Suprapubic skin (tissue), 4 donors: ENCODE results near the gene CHTF8. TPM values are rescaled to one million over a fixed set of nuclear protein-coding genes. Genes with fewer than 3 reads are reported as not detected.
A peak's percentile ranks its signal among the peaks of the same experiment; 100 is the strongest.

Experiments
- DNase-seq, 2 donors: peaks; one replicate each; pipeline ENCODE4 v3.0.0-alpha.2; 2019; ENCODE audit warnings: low spot score in 2 of 2
- H3K27ac ChIP-seq: fragments of 200-600 bp; sonication (generic); one replicate; pipeline ENCODE4 v1.5.1; 2019
- H3K27me3 ChIP-seq: fragments of 200-600 bp; sonication (generic); one replicate; pipeline ENCODE4 v1.5.1; 2019
- H3K36me3 ChIP-seq: fragments of 200-600 bp; sonication (generic); one replicate; pipeline ENCODE4 v1.5.1; 2019
- H3K4me1 ChIP-seq: fragments of 200-600 bp; sonication (generic); one replicate; pipeline ENCODE4 v1.5.1; 2019
- H3K4me3 ChIP-seq: fragments of 200-600 bp; sonication (generic); one replicate; pipeline ENCODE4 v1.5.1; 2019; ENCODE audit warnings: mild to moderate bottlenecking
- H3K9me3 ChIP-seq: fragments of 200-600 bp; sonication (generic); one replicate; pipeline ENCODE4 v1.5.1; 2019
- EP300 ChIP-seq: sonication (generic); formaldehyde crosslinking; IDR thresholded peaks from one replicate; pipeline ENCODE4 v1.6.1; 2017; ENCODE audit warnings: antibody characterized with exemption
- POLR2A ChIP-seq, 2 donors: fragments of 450-650 bp; IDR thresholded peaks; one replicate each; pipeline ENCODE4 v1.6.1; 2017; ENCODE audit warnings: antibody characterized with exemption in 2 of 2, mild to moderate bottlenecking in 2 of 2, moderate library complexity in 2 of 2
- POLR2AphosphoS5 ChIP-seq, 3 donors: sonication (generic); formaldehyde crosslinking; IDR thresholded peaks; one replicate each; pipeline ENCODE4 v1.6.1; 2017; ENCODE audit warnings: antibody characterized with exemption in 3 of 3
- WGBS: methylation state at CpG from one replicate; pipeline ENCODE4 v1.1.5; 2018; 5-methylcytosine and 5-hydroxymethylcytosine counted together
- total RNA-seq, 4 donors: library from RNA; depleted of rRNA; stranded (reverse); fragments of >200 nt; gene quantifications; one replicate each; pipeline ENCODE4 v1.1.0, GENCODE V29; 2016
- TF ChIP-seq, protein P1 (sequence below), 2 donors: fragments of 200-600 bp in 1 of 2; fragments of 450-650 bp in 1 of 2; sonication (generic) in 1 of 2; IDR thresholded peaks; one replicate each; pipeline ENCODE4 v1.5.1; 2016 to 2019; ENCODE audit warnings: antibody characterized with exemption in 2 of 2, mild to moderate bottlenecking in 1 of 2, moderate library complexity in 1 of 2

CHTF8 gene
- total RNA-seq, 4 donors from 2014 or later, result 76.9 to 128 (median 90.0) TPM

DNA sequence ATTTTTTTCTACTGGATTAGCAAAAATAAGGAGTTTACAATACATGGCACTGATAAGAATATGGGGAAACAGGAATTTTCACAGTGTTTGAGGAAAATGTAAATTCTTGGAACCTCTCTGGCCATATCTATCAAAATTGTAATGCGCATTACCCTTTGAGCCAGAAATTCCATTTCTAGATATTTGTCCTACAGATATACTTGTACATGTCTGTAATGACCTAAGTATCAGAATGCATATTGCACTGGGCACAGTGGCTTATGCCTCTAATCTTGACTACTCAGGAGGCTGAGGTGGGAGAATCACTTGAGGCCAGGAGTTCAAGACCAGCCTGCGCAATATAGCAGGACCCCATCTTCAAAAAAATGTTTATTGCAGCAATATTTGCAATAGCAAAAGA, 52.7 kb downstream of the CHTF8 start:
- no peaks in the 10 kb centered on the region for H3K9me3 ChIP-seq
- H3K27ac ChIP-seq, result no peak overlapping the region
- H3K27me3 ChIP-seq, result no peaks in the 10 kb centered on the region
- DNase-seq, result no peak
- H3K36me3 ChIP-seq, result peaks cover 8% of the 10 kb centered on the region
- H3K4me3 ChIP-seq, result no peak overlapping the region
- TF ChIP-seq, protein P1, sequence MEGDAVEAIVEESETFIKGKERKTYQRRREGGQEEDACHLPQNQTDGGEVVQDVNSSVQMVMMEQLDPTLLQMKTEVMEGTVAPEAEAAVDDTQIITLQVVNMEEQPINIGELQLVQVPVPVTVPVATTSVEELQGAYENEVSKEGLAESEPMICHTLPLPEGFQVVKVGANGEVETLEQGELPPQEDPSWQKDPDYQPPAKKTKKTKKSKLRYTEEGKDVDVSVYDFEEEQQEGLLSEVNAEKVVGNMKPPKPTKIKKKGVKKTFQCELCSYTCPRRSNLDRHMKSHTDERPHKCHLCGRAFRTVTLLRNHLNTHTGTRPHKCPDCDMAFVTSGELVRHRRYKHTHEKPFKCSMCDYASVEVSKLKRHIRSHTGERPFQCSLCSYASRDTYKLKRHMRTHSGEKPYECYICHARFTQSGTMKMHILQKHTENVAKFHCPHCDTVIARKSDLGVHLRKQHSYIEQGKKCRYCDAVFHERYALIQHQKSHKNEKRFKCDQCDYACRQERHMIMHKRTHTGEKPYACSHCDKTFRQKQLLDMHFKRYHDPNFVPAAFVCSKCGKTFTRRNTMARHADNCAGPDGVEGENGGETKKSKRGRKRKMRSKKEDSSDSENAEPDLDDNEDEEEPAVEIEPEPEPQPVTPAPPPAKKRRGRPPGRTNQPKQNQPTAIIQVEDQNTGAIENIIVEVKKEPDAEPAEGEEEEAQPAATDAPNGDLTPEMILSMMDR (IDR thresholded peaks at IDR 0.05), result no peak
- TF ChIP-seq POLR2AphosphoS5 (IDR thresholded peaks at IDR 0.05) (no peak), POLR2A (IDR thresholded peaks at IDR 0.05) (no peak), EP300 (no peak)
- 94% methylated on average over 2 of the region's 2 CpGs for WGBS
- no peaks in the 10 kb centered on the region for H3K4me1 ChIP-seq

DNA sequence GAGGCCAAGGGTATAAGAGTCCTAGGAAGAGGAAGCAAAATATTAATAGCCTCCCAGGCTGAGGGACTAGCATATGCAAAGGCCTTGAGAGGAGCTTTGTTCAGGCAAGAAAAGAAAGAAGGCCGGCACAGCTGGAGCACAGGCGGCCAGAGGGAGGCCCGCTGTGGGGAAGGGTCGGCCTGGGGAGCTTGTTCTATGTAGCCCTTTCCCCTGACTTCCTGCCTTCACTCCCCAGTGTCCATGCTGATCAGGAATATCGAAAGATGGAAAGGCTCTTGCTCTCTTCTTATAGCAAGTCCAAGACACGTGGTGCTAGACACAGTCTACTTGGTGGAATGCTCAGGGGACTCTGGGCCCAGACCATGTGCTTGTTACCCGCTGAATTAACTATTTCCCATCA, 54.3 kb downstream of the CHTF8 start:
- WGBS, result 84% methylated on average over 7 of the region's 7 CpGs
- no peak overlapping the region for H3K27ac ChIP-seq
- H3K36me3 ChIP-seq, result no peaks in the 10 kb centered on the region
- no peaks in the 10 kb centered on the region for H3K27me3 ChIP-seq
- H3K9me3 ChIP-seq, result no peaks in the 10 kb centered on the region
- no peak for DNase-seq
- TF ChIP-seq, protein P1 (IDR thresholded peaks at IDR 0.05), result no peak
- TF ChIP-seq EP300 (no peak), POLR2A (IDR thresholded peaks at IDR 0.05) (no peak), POLR2AphosphoS5 (IDR thresholded peaks at IDR 0.05) (no peak)
- peaks cover 7% of the 10 kb centered on the region for H3K4me1 ChIP-seq
- H3K4me3 ChIP-seq, result no peak overlapping the region

DNA sequence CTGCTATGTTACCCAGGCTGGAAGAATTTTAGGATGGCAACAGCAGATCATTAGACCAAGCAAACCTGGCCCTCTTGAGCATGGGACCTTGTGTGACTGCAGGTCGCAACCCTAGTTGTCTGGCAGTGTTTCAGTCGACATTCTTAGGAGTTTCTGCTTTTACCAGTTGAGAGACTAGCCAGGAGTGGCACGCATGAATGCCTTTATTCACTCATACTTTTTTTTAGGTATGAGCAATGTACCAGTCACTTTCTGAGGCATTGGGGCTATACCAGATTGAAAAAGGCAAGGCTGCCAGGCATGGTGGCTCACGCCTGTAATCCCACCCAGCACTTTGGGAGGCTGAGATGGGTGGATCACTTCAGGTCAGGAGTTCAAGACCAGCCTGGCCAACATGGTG, 55.1 kb downstream of the CHTF8 start:
- TF ChIP-seq, protein P1 (IDR thresholded peaks at IDR 0.05), result no peak
- TF ChIP-seq POLR2A (IDR thresholded peaks at IDR 0.05), result no peak
- TF ChIP-seq EP300, result no peak
- no peak for TF ChIP-seq POLR2AphosphoS5 (IDR thresholded peaks at IDR 0.05)

DNA sequence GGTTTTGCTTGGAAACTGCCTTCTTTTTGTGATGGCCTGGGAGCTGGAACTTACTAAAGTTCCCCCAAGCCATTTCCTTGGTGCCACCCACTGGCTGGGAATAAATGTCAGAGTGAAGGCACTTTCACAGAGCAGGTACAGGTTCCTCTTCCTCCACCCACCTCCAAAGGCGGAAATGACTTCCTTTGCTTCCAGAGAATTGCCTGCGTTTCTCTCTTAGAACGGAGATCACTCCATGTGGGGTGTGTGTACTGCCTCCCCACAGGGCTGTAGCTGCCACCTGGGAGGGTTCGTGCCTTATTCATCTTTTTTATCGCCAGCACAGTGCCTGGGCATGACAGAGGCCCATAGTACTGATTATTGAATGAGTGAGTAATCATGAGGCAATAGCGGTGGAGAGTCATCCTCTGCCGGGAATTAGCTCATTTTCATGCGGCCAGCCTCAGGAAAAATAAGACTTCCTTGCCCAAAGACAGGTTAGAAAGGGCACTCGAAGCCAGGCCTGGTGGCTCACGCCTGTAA, 59.1 kb downstream of the CHTF8 start:
- DNase-seq, result no peak
- H3K4me1 ChIP-seq, result peaks cover 29% of the 10 kb centered on the region
- TF ChIP-seq EP300 (no peak), POLR2A (IDR thresholded peaks at IDR 0.05) (no peak), POLR2AphosphoS5 (IDR thresholded peaks at IDR 0.05) (no peak)
- TF ChIP-seq, protein P1 (IDR thresholded peaks at IDR 0.05), result no peak
- H3K27ac ChIP-seq, result peak overlapping the region; percentile 66
- 59% methylated on average over 10 of the region's 10 CpGs for WGBS
- H3K4me3 ChIP-seq, result no peak overlapping the region
- H3K36me3 ChIP-seq, result no peaks in the 10 kb centered on the region
- H3K27me3 ChIP-seq, result no peaks in the 10 kb centered on the region
- no peaks in the 10 kb centered on the region for H3K9me3 ChIP-seq

More for the DNA sequence above, 55.1 kb downstream of the CHTF8 start:
- H3K4me3 ChIP-seq, result no peak overlapping the region
- H3K27ac ChIP-seq, result no peak overlapping the region
- no peaks in the 10 kb centered on the region for H3K9me3 ChIP-seq
- no peak for DNase-seq
- no peaks in the 10 kb centered on the region for H3K27me3 ChIP-seq
- peaks cover 16% of the 10 kb centered on the region for H3K4me1 ChIP-seq
- H3K36me3 ChIP-seq, result no peaks in the 10 kb centered on the region
- 66% methylated on average over 4 of the region's 4 CpGs for WGBS

DNA sequence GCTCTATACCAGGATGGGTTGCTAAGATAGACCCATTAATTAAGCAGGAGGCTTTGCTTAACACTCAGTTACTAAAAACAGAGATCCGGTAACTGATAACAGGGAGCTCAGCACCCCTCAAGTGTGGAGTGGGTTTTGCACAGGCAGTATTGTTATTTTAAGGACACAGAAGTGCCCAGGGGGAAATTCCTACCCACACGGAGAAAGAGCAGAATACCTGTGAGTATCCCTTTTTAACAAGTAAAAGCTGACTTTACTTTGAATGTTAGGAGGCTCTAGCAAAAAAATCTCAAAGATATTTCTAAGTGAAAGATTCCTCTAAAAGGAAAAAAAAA, 59.8 kb downstream of the CHTF8 start:
- Histone ChIP-seq H3K36me3 (no peaks in the 10 kb centered on the region), H3K4me3 (no peak overlapping the region), H3K27me3 (no peaks in the 10 kb centered on the region), H3K9me3 (no peaks in the 10 kb centered on the region), H3K4me1 (peaks cover 29% of the 10 kb centered on the region), H3K27ac (peak overlapping the region; percentile 66)
- no peak for DNase-seq
- TF ChIP-seq EP300, result no peak
- TF ChIP-seq POLR2AphosphoS5 (IDR thresholded peaks at IDR 0.05), result no peak
- TF ChIP-seq, protein P1 (IDR thresholded peaks at IDR 0.05), result no peak
- WGBS, result 62% methylated on average over 2 of the region's 2 CpGs
